HPDE6-E6E7 (cell line): ENCODE results near the gene MYRIP.
"Not testable (repeated sequence)": the region's sequence is repeated elsewhere in the genome, so short reads cannot be mapped to it uniquely, and the experiment has no call there.

Experiments
- DNase-seq: peaks from one replicate; pipeline ENCODE4 v3.0.0; 2011; ENCODE audit warnings: missing footprints; ENCODE audit errors: extremely low spot score

MYRIP gene

DNA sequence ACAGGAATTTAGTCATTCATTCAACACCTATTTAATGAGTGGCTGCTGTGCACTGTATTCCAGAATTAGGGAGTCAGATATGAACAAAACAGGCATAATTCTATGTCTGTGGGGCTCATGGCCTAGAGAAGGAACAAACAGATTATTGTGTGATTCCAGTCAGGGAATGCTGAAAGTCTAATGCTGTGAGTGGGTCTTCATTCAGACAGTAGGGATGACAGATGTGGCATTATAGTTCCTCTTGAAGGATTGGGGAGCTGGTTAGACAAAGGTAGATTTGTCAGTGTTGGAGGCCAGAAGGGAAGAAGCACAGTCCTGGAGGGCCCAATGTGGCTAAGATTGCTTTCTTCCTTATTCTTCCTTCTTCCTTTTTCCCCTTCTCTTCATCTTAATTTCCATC, 273.7 kb downstream of the MYRIP start:
- no peak for DNase-seq

DNA sequence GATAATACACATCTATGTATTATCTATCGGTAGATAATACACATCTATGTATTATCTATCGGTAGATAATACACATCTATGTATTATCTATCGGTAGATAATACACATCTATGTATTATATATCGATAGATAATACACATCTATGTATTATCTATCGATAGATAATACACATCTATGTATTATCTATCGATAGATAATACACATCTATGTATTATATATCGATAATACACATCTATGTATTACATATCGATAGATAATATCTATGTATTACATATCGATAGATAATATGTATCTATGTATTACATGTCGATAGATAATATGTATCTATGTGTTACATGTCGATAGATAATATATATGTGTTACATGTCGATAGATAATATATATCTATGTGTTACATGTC, 275.0 kb downstream of the MYRIP start:
- not testable (repeated sequence) for DNase-seq

DNA sequence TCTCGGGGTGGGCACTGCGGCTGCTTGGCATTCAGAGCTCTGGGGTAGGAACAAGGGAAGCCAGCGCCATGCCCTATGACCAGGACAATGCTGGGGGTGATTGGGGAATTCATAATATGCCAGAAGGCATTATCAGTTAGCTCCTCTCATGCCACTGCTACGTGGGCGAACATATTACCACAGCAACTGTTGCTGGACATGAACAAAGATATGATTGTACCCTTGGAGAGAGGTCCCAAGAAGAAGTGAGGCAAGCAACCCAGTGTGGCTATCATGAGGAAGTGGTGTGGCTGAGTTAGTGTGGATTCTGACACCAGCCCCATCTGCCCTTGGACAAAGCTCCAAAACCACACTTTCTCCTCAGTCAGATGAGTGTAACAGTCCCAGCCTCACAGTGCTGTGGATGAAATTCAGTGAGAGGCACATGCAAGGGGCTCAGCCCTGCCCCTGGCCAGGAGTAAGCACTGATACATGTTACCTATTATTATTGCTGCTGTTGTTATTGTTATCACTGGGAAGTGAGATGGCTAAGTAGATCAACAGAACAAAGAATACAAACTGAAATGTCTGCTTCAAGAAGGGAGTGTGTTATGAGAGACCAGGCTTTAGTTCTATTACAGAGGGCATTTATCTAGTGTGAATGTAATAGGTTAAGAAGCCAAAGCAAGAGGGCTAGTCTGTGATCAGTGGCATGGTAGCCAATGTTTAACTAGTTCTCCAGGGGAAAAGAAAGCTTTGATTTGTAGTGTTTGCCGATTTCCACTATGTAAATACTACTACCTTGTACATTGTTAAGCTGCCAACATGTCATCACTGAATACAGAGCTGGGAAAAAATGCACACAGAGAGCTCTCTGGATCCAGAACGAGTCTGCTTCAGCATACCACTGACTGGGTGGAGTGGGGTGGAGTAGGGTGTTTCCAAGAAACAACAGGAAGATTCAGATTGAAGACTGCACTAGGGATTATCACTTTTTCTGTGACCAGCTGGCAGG, 277.8 kb downstream of the MYRIP start:
- DNase-seq = no peak

- no peak for DNase-seq
Measured at GRCh38 chr3:40088527-40089170, 279.2 kb downstream of the MYRIP start.

- no peak for DNase-seq
Measured at GRCh38 chr3:40096661-40097111, 287.3 kb downstream of the MYRIP start.

DNA sequence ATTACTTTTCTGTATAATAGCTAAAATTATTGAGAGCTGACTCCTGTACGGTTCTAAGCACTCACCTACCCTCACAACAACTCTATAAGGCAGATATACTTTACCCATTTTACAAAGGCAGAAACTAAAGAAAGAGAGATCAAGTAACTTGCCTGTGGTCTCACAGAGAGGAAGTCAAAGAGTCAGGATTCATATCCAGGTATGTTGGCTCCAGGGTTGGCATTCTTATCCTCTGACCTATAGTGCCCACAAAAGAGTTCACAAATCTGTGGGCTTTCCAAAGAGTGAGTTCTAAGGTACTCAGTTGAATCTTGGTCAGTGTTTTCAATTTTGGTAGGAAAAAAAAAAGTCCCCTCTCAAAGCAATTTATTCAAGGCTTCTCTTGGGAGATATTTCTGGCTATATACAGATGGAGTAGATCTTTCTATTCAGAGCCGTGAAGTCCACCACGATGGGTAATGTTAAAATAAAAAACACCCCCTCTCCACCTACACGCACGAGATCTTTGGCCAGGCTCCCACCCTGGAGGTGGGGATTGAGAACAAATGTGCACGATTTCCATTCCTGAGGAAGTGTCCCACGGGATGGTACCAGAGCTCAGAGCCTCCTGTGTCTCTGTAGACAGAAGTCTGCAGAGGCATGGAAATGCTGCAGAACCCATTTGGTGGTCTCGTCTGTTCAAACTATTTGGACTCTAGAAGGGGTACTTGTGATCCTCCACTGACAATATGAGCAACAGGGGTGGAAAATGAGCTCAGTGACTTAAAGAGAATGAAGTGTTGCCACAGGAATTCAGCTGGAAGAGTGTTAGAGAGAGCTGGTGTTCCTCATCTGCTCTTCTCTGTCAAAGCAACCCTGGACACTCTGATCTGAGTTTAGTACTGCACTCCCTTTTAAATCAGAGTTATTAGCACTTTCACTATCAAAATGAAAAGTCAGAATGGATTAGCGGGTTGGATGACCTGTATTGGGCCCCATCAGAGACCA, 288.0 kb downstream of the MYRIP start:
- no peak for DNase-seq

DNA sequence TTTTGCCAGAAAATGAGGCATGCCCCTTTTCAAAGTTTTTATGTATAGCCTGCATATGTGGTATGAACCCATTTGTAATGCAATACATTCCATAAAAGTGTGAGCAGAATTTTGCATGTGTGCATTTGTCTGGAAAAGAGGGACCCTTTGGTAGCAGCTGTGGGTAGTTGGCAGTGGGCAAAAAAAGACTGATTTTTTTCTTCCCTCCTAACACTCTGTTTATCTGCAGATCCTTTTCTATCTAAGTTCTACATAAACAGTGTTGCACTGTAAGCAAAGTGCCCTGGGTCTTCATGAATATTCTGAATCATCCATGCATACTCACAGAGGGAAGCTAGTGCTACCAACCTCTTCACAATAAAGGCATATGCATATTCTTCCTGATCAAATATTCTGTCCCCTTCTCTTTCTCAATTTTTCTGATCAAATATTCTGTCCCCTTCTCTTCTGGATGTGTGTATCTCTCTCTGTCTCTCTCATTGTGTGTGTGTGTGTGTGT, 288.9 kb downstream of the MYRIP start:
- DNase-seq = no peak

GRCh38 chr3:40099871-40100270, 290.5 kb downstream of the MYRIP start:
- no peak for DNase-seq

DNA sequence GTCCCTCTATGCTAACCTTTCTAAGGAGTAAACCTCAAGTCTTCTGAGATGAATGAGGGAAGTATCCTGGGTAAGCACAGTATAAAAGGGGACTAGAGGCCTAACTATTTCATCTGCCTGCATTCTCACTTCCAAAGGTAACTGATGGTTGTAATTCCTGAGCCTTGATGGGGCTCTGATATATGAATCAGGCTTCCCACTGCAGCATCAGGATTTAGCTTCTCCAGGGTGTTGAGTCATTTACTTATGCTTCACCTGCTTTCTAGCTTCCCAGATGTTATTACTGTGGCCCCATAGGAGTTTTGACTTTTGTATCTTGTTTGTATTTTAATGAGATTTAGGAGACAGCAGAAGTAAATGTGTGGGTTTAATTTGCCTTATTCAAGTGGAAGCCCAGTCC, 292.8 kb downstream of the MYRIP start:
- DNase-seq = no peak

DNA sequence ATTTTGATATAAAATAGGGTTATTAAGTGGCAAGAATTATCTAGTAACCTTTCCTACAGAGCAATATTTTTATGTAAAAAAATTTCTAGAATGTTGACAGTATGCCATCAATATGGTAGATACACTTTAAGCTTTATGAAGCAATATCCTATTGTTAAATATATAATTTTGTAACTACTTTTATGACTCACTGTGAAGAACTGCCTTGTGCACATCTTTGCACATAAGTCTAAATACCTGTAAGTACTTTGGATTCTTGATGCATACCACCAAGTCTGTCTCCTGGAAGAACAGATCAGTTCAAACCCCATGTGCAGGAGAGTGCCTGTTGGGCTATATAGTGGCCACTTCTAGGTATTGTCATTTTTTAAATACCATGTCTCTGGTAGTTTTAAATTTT, 294.4 kb downstream of the MYRIP start:
- no peak for DNase-seq

GRCh38 chr3:40104441-40104840, 295.0 kb downstream of the MYRIP start:
- no peak for DNase-seq

- DNase-seq = no peak
Measured at GRCh38 chr3:40108643-40109042, 299.2 kb downstream of the MYRIP start.

GRCh38 chr3:40109641-40110490, 300.5 kb downstream of the MYRIP start:
- DNase-seq = no peak

GRCh38 chr3:40116478-40117177, 307.2 kb downstream of the MYRIP start:
- DNase-seq = no peak

- DNase-seq = no peak
Measured at GRCh38 chr3:40118091-40118490, 308.7 kb downstream of the MYRIP start.

DNA sequence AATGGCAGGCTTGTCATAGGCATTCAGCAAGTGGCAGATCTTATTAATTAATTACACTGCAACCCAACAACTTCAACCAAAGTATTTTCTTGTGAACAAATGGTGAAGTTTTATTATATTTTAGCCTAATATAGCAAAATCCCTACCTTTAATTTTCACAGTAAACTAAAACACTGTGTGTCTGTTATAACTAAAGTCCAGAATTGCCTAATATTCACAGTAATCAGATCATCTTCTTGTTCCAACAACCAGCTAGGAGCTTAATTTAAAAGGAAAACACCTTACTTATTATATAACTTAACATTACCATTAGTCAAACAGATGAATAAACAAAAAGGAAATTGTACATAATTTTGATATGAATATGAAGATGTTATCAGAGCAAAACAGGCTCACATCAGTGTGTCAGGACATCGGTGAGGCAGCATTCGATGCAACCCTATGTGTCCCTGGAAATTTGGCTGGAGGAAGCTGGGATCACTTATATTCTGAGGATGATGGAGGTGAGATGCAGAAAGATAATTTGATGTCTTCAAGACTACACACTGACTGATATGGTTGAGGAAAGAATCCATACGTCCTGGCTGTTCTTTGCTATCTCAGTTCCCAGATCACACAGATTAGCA, 310.8 kb downstream of the MYRIP start:
- no peak for DNase-seq

DNA sequence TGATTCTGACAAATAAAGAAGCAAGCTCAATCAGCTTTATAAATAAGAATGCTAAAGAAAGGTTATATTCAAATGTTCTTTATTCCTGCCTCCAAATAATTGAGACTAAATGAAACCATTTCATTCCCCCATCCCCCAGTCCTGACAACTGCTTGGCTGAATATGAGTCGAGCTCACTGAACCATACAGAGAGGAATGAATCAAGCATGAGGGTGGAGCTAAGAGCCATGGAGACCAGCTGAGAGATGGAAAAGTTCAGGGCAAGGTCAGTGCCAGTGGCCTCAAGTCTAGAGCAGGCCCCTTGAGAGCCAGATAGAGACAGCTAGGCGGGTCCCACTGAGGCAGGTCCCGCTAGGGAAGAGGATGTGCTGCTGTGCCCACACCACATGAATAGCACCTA, 311.4 kb downstream of the MYRIP start:
- no peak for DNase-seq

- no peak for DNase-seq
Measured at GRCh38 chr3:40124918-40125317, 315.5 kb downstream of the MYRIP start.

GRCh38 chr3:40128166-40128565, 318.8 kb downstream of the MYRIP start:
- no peak for DNase-seq

- DNase-seq = no peak
Measured at GRCh38 chr3:40129510-40129909, 320.1 kb downstream of the MYRIP start.
